WI38 (cell line): Measurements from ENCODE around the gene PAX3.

Experiments
- H3K4me3 ChIP-seq: 2 replicates; pipeline ENCODE4 v1.5.1; 2011; ENCODE audit warnings: low read depth, mild to moderate bottlenecking, control low read depth, low read length
- CTCF ChIP-seq: IDR thresholded peaks from 2 replicates; pipeline ENCODE4 v1.5.1; 2012; ENCODE audit warnings: low read depth, mild to moderate bottlenecking, control low read depth, low read length

Gene PAX3

GRCh38 chr2:222242532-222242931 is 56.3 kb downstream of the PAX3 start:
- H3K4me3 ChIP-seq: no peak overlapping the region
- no peak for TF ChIP-seq CTCF

GRCh38 chr2:222241128-222241870 is 57.5 kb downstream of the PAX3 start:
- H3K4me3 ChIP-seq: no peak overlapping the region
- TF ChIP-seq CTCF: no peak

GRCh38 chr2:222240676-222241049 is 58.1 kb downstream of the PAX3 start:
- TF ChIP-seq CTCF: no peak
- no peak overlapping the region for H3K4me3 ChIP-seq

GRCh38 chr2:222239945-222240675 is 58.7 kb downstream of the PAX3 start:
- H3K4me3 ChIP-seq: no peak overlapping the region
- TF ChIP-seq CTCF: no peak

DNA sequence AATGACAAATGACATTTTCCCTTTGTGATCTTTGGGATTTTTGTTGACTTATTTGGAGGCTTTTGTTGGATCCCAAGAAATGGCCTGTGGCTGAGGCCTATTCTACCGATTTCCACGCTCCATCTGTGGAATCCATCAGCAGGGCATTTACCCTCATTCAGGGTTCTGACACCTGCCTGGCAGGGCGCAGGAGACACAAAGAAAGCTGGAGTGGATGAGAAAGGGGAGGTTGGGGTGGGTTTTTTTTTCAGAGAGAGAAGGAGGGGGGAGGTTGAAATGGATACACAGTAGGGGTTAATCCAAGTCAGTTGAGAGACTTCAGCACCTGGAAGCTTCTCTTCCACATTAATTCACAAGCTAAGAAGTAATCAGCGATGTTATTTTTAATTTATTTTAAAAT is 59.7 kb downstream of the PAX3 start:
- TF ChIP-seq CTCF: no peak

GRCh38 chr2:222238072-222238471 is 60.7 kb downstream of the PAX3 start:
- no peak for TF ChIP-seq CTCF
- H3K4me3 ChIP-seq: no peak overlapping the region

More for the DNA sequence above, 59.7 kb downstream of the PAX3 start:
- no peak overlapping the region for H3K4me3 ChIP-seq

DNA sequence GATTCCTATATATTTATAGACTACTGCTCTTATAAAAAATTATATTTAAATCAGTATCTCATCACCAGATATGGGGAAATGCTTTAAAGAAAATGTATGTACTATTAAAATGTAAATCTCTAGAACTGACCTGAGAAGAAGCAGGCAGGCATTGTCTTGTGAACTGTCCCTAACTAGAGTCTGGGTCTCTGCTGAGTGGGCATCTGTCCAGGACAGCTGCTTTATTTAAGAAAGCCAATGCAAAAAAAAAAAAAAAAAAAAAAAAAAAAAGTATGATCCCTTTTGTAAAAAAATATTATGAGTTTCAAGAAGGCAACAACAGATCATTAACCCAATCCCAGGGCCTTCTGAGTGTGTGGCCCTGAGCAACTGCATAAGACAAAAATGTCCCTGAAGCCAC is 66.0 kb downstream of the PAX3 start:
- no peak for TF ChIP-seq CTCF

More for the DNA sequence above, 66.0 kb downstream of the PAX3 start:
- no peak overlapping the region for H3K4me3 ChIP-seq
